Panc1 (cell line): ENCODE results near the gene ALK.

Experiments used
- SIN3A ChIP-seq: IDR thresholded peaks from 2 replicates; pipeline ENCODE4 v1.6.1; 2012; ENCODE audit warnings: low read depth, mild to moderate bottlenecking, low read length, moderate library complexity, borderline replicate concordance; ENCODE audit not compliant: insufficient read depth
- TF ChIP-seq, protein P1 (sequence below): fragments of 450-650 bp; IDR thresholded peaks from 2 replicates; pipeline ENCODE4 v1.5.1; 2017; ENCODE audit warnings: mild to moderate bottlenecking

DNA sequence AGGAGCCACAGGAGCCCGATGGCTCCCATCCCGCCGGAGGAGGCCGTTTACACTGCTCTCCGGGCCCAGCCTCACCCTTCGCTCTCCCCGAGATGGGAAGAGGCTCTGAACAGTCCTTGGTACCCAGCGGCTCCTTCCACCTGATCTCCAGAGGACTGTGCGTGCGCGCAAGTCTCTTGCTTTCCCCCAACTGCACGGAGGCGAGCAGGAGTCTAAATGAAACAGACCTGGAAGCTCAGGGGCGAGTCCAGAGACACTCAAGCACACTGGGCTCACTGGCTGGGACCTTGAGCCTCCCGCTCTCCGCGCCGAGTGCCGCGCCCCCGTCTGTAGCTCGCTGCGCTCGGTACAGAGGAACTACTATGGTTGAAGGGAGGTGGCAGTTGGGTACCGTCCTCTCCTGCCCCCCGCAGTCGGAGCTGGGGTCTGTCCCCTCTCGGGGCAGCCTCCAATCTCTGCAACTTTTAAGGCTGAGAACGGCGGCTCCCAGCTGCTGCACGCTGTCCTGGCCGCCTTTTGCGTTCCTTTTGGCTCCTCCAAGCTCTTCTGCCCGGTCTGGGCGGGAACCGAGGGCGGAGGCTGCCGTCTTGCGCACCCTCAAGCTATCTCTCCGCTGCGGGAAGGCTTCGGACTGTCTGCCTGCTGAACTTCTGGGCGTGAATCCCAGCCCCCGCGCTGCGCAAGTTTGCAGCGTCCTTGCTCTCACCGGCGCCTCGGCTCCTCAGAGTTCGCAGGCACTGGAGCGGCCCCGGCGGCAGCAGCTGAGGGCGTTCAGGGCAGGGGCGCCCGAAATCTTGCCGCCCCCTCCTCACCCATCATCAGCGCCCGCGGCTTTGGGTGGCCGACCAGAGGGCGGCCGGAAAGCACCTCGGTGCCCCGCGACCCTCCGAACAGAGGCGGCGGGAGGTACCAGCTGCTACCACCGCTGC, 491 bp downstream of the ALK start:
- TF ChIP-seq, protein P1, sequence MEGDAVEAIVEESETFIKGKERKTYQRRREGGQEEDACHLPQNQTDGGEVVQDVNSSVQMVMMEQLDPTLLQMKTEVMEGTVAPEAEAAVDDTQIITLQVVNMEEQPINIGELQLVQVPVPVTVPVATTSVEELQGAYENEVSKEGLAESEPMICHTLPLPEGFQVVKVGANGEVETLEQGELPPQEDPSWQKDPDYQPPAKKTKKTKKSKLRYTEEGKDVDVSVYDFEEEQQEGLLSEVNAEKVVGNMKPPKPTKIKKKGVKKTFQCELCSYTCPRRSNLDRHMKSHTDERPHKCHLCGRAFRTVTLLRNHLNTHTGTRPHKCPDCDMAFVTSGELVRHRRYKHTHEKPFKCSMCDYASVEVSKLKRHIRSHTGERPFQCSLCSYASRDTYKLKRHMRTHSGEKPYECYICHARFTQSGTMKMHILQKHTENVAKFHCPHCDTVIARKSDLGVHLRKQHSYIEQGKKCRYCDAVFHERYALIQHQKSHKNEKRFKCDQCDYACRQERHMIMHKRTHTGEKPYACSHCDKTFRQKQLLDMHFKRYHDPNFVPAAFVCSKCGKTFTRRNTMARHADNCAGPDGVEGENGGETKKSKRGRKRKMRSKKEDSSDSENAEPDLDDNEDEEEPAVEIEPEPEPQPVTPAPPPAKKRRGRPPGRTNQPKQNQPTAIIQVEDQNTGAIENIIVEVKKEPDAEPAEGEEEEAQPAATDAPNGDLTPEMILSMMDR: no peak
- TF ChIP-seq SIN3A: no peak
